OCI-LY1 (cell line): ENCODE measurements around the gene ST8SIA6.

Source experiments
- H2AFZ ChIP-seq: fragments of 200-600 bp; sonication (generic), shearing (Covaris generic); 2 replicates; pipeline ENCODE4 v1.6.0; 2014; ENCODE audit warnings: antibody characterized with exemption, mild to moderate bottlenecking, low read length
- H3F3A ChIP-seq: fragments of 200-600 bp; sonication (generic), shearing (Covaris generic); 2 replicates; pipeline ENCODE4 v1.6.0; 2014; ENCODE audit warnings: mild to moderate bottlenecking, antibody characterized with exemption, low read length, moderate library complexity; ENCODE audit not compliant: insufficient read depth
- H3K27ac ChIP-seq: fragments of 200-600 bp; sonication (generic); 2 replicates; pipeline ENCODE4 v1.5.1; 2014; ENCODE audit warnings: low read length, mixed run types, mild to moderate bottlenecking, low read depth; ENCODE audit not compliant: poor library complexity, severe bottlenecking
- H3K27me3 ChIP-seq: fragments of 200-600 bp; sonication (generic); 2 replicates; pipeline ENCODE4 v1.6.0; 2014; ENCODE audit warnings: antibody characterized with exemption, mild to moderate bottlenecking, low read length, moderate library complexity; ENCODE audit not compliant: insufficient read depth
- H3K36me3 ChIP-seq: fragments of 200-600 bp; sonication (generic); 2 replicates; pipeline ENCODE4 v1.6.1; 2014; ENCODE audit warnings: mild to moderate bottlenecking, antibody characterized with exemption, low read length, moderate library complexity, mixed read lengths; ENCODE audit not compliant: insufficient read depth
- H3K4me1 ChIP-seq: fragments of 200-600 bp; sonication (generic); 2 replicates; pipeline ENCODE4 v1.5.1; 2014; ENCODE audit warnings: mild to moderate bottlenecking, low read length, moderate library complexity; ENCODE audit not compliant: insufficient read depth, severe bottlenecking
- H3K4me2 ChIP-seq: fragments of 200-600 bp; sonication (generic), shearing (Covaris generic); 2 replicates; pipeline ENCODE4 v1.6.1; 2014; ENCODE audit warnings: low read length
- H3K4me3 ChIP-seq: fragments of 200-600 bp; sonication (generic); 2 replicates; pipeline ENCODE4 v1.5.1; 2014; ENCODE audit warnings: low read length, low read depth, mild to moderate bottlenecking, mixed read lengths; ENCODE audit not compliant: poor library complexity, severe bottlenecking
- H3K79me2 ChIP-seq: fragments of 200-600 bp; shearing (Covaris generic); 2 replicates; pipeline ENCODE4 v1.6.1; 2016; ENCODE audit warnings: mixed run types, low read length, mixed read lengths; ENCODE audit not compliant: insufficient read depth
- H3K9ac ChIP-seq: fragments of 200-600 bp; sonication (generic), shearing (Covaris generic); 2 replicates; pipeline ENCODE4 v1.6.1; 2014; ENCODE audit warnings: mild to moderate bottlenecking, low read length, mixed read lengths
- H3K9me2 ChIP-seq: fragments of 200-600 bp; sonication (generic), shearing (Covaris generic); 2 replicates; pipeline ENCODE4 v1.6.1; 2014; ENCODE audit warnings: low read depth, mild to moderate bottlenecking, low read length, mixed read lengths
- H3K9me3 ChIP-seq: fragments of 200-600 bp; shearing (Covaris generic); 2 replicates; pipeline ENCODE4 v1.6.1; 2014; ENCODE audit warnings: low read length, mixed read lengths
- H4K20me1 ChIP-seq: fragments of 200-600 bp; sonication (generic), shearing (Covaris generic); 2 replicates; pipeline ENCODE4 v1.6.0; 2016; ENCODE audit warnings: mild to moderate bottlenecking, low read length; ENCODE audit not compliant: insufficient read depth
- EZH2 ChIP-seq: fragments of 200-600 bp; sonication (generic), shearing (Covaris generic); IDR thresholded peaks from 2 replicates; pipeline ENCODE4 v1.8.0; 2017; ENCODE audit warnings: borderline replicate concordance, mixed run types, mild to moderate bottlenecking, antibody characterized with exemption, low read length, moderate library complexity, mixed read lengths
- TF ChIP-seq, protein P1 (sequence below): fragments of 200-600 bp; sonication (generic), shearing (Covaris generic); IDR thresholded peaks from 2 replicates; pipeline ENCODE4 v1.5.1; 2017; ENCODE audit warnings: mild to moderate bottlenecking, antibody characterized with exemption, low read length, moderate library complexity, mixed read lengths

Gene ST8SIA6

DNA sequence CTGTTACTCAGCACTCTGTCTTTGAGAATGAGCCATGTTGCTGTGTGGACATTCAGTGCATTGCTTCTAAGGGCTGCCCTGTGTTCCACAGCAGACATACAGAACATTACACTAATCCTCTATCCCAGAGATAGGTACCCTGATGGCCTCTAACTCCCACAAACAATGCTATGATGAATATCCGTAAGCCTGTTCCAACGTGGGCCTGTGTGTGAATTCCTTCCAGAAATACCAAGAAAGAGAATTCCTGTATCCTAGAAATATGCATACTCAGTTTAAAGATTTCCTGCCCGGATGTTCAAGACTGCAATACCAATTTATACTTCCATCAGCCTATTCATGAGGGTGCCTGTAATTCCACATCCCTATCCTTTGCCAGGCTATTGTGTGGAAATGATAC lies 21.3 kb upstream of the ST8SIA6 start:
- Histone ChIP-seq H3K4me2 (no peak overlapping the region), H3K4me3 (no peak overlapping the region), H3K79me2 (no peaks in the 10 kb centered on the region), H3K27me3 (no peaks in the 10 kb centered on the region), H3K9me3 (no peaks in the 10 kb centered on the region), H3K36me3 (no peaks in the 10 kb centered on the region), H3K9ac (no peak overlapping the region), H3K27ac (no peak overlapping the region), H3K9me2 (no peaks in the 10 kb centered on the region), H2AFZ (no peak overlapping the region), H4K20me1 (no peaks in the 10 kb centered on the region), H3K4me1 (no peaks in the 10 kb centered on the region), H3F3A (no peaks in the 10 kb centered on the region)
- TF ChIP-seq EZH2 = no peak
- TF ChIP-seq, protein P1, sequence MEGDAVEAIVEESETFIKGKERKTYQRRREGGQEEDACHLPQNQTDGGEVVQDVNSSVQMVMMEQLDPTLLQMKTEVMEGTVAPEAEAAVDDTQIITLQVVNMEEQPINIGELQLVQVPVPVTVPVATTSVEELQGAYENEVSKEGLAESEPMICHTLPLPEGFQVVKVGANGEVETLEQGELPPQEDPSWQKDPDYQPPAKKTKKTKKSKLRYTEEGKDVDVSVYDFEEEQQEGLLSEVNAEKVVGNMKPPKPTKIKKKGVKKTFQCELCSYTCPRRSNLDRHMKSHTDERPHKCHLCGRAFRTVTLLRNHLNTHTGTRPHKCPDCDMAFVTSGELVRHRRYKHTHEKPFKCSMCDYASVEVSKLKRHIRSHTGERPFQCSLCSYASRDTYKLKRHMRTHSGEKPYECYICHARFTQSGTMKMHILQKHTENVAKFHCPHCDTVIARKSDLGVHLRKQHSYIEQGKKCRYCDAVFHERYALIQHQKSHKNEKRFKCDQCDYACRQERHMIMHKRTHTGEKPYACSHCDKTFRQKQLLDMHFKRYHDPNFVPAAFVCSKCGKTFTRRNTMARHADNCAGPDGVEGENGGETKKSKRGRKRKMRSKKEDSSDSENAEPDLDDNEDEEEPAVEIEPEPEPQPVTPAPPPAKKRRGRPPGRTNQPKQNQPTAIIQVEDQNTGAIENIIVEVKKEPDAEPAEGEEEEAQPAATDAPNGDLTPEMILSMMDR = no peak

DNA sequence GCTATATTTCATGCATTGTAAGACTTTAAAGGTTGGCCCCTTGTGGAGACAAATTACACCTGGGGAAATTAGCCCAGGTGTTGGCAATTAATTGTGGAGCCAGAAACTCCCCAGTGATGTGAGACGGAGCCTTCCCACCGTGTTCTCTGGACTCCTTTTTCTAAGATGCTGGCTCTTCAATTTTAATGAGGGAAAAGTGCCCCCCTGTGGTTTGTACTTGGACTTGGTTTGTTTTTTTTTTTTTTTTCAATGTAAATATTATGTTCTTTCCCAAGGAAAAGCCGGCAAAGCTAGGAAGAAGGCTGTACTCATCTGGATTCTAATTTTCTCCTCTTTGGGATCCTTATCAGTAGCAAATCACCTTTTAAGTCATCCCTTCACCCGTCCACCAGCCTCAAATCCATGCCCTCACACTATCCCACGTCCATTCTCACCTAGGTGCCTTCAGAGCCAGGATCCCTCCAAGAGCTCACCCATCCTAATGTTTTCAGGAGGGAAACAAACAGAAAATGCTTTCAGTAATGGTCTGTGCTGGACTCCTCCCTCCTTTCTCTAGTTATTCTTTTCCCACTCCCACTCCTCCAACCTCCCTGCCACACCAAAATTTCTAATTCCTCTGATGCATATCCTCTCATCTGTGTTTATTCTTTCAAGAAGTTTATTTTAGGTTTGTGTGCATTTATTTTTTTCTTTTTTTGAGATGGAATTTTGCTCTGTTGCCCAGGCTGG lies 20.4 kb upstream of the ST8SIA6 start:
- Histone ChIP-seq H3K9me2 (no peaks in the 10 kb centered on the region), H3K27ac (no peak overlapping the region), H3K4me3 (no peak overlapping the region), H3F3A (no peaks in the 10 kb centered on the region), H3K9me3 (no peaks in the 10 kb centered on the region), H3K27me3 (no peaks in the 10 kb centered on the region), H3K4me2 (no peak overlapping the region), H4K20me1 (no peaks in the 10 kb centered on the region), H3K79me2 (no peaks in the 10 kb centered on the region), H2AFZ (no peak overlapping the region), H3K36me3 (no peaks in the 10 kb centered on the region), H3K4me1 (no peaks in the 10 kb centered on the region), H3K9ac (no peak overlapping the region)
- TF ChIP-seq EZH2 = no peak
- TF ChIP-seq, protein P1 = no peak

DNA sequence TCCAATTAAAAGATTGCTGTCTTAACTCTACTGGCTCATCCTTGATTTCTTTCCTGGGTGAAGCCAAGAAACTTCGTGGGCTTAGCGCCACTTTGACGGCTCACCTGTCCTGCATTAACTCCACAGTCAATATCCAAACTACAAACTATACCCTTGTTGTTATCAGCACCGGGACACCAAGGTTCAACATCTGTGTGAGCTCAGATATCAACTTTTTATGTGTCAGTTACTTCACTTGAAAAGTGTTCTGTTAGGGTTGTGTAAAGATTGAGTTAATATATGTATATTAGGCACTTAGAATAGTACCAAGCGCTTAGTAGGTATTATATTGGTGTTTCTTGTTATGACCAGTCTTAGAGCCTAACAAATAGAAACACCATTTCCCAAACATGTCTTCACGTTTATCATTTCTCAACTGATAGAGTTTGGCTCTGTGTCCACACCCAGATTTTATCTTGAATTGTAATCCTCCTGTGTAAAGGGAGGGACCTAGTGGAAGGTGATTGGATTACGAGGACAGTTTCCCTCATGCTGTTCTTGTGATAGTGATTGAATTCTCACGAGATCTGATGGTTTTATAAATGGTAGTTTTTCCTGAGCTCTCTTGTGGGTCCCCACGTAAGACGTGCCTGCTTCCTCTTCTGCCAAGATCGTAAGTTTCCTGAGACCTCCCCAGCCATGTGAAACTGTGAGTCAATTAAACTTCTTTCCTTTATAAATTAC lies 19.0 kb upstream of the ST8SIA6 start:
- Histone ChIP-seq H3K79me2 (no peaks in the 10 kb centered on the region), H3K4me1 (no peaks in the 10 kb centered on the region), H3F3A (no peaks in the 10 kb centered on the region), H3K4me3 (no peak overlapping the region), H3K27ac (no peak overlapping the region), H3K4me2 (no peak overlapping the region), H3K9me3 (no peaks in the 10 kb centered on the region), H4K20me1 (no peaks in the 10 kb centered on the region), H3K36me3 (no peaks in the 10 kb centered on the region), H3K9ac (no peak overlapping the region), H2AFZ (no peak overlapping the region), H3K27me3 (no peaks in the 10 kb centered on the region), H3K9me2 (no peaks in the 10 kb centered on the region)
- TF ChIP-seq, protein P1 = no peak
- no peak for TF ChIP-seq EZH2
